HL-60 (cell line): ENCODE data around the gene KEL.
A peak's percentile ranks its signal among the peaks of the same experiment; 100 is the strongest.

Experiments used
- DNase-seq, 2 experiments: peaks; one replicate each; pipeline ENCODE4 v3.0.0-alpha.2; 2010 to 2020; ENCODE audit warnings: low read depth in 1 of 2, low spot score in 1 of 2
- H3K27ac ChIP-seq: fragments of 250-450 bp; sonication (Bioruptor Pico); replicated peaks from 2 replicates; pipeline ENCODE4 v1.5.1; 2020; ENCODE audit warnings: mild to moderate bottlenecking, moderate library complexity
- H3K27me3 ChIP-seq: fragments of 250-450 bp; sonication (Bioruptor Pico); 2 replicates; pipeline ENCODE4 v1.5.1; 2021; ENCODE audit warnings: mild to moderate bottlenecking, moderate library complexity; ENCODE audit not compliant: insufficient read depth, poor library complexity, severe bottlenecking
- H3K4me3 ChIP-seq: replicated peaks from 2 replicates; pipeline ENCODE4 v1.5.1; 2011; ENCODE audit warnings: mild to moderate bottlenecking, control low read depth, low read length; ENCODE audit not compliant: insufficient read depth
- CTCF ChIP-seq: IDR thresholded peaks from one replicate; pipeline ENCODE4 v1.5.1; 2011; ENCODE audit warnings: low read length, control low read depth, inconsistent platforms; ENCODE audit not compliant: insufficient read depth
- GABPA ChIP-seq: IDR thresholded peaks from 2 replicates; pipeline ENCODE4 v1.6.1; 2012; ENCODE audit warnings: low read depth
- POLR2AphosphoS5 ChIP-seq: IDR thresholded peaks from 2 replicates; pipeline ENCODE4 v1.6.1; 2012; ENCODE audit warnings: low read depth
- REST ChIP-seq: IDR thresholded peaks from 2 replicates; pipeline ENCODE4 v1.6.1; 2012; ENCODE audit warnings: low read depth; ENCODE audit not compliant: insufficient replicate concordance
- SPI1 ChIP-seq: IDR thresholded peaks from 2 replicates; pipeline ENCODE4 v1.6.1; 2012; ENCODE audit warnings: low read depth, mild to moderate bottlenecking, borderline replicate concordance

KEL gene

GRCh38 chr7:142960955-142961512, 1.1 kb downstream of the KEL start:
- H3K27ac ChIP-seq, result no peak overlapping the region
- H3K27me3 ChIP-seq, result peaks cover 3% of the 10 kb centered on the region
- H3K4me3 ChIP-seq, result no peak overlapping the region
- DNase-seq, result peak in 1 of 2 experiments; percentile 14
- no peak for TF ChIP-seq SPI1
- TF ChIP-seq GABPA, result no peak
- TF ChIP-seq REST, result no peak
- no peak for TF ChIP-seq POLR2AphosphoS5
- peak; percentile 41 for TF ChIP-seq CTCF

- peaks cover 3% of the 10 kb centered on the region for H3K27me3 ChIP-seq
- no peak overlapping the region for H3K27ac ChIP-seq
- H3K4me3 ChIP-seq, result no peak overlapping the region
- TF ChIP-seq CTCF (no peak), POLR2AphosphoS5 (no peak), GABPA (no peak), REST (no peak), SPI1 (no peak)
- no peak for DNase-seq
Observed at GRCh38 chr7:142959202-142959601, 3.0 kb downstream of the KEL start.

- Histone ChIP-seq H3K4me3 (no peak overlapping the region), H3K27ac (no peak overlapping the region), H3K27me3 (peaks cover 3% of the 10 kb centered on the region)
- TF ChIP-seq SPI1 (peak; percentile 72), CTCF (no peak), GABPA (no peak), POLR2AphosphoS5 (no peak)
- no peak for DNase-seq
Observed at GRCh38 chr7:142957723-142958122, 4.4 kb downstream of the KEL start.

GRCh38 chr7:142956951-142957623, 5.1 kb downstream of the KEL start:
- TF ChIP-seq POLR2AphosphoS5, result no peak
- TF ChIP-seq REST, result no peak
- no peak for TF ChIP-seq GABPA
- no peak for TF ChIP-seq CTCF
- no peak for TF ChIP-seq SPI1
- Histone ChIP-seq H3K27me3 (peaks cover 3% of the 10 kb centered on the region), H3K4me3 (no peak overlapping the region), H3K27ac (no peak overlapping the region)
- DNase-seq, result no peak
